Gastroesophageal sphincter (tissue), 3 donors: Measurements from ENCODE around the gene PPP2R5B.

Experiments used
- CTCF ChIP-seq, 4 experiments: fragments of 200-600 bp in 2 of 4; fragments of 450-650 bp in 2 of 4; sonication (generic) in 1 of 4; IDR thresholded peaks; one replicate each; pipeline ENCODE4 v1.5.1; 2017 to 2019; ENCODE audit warnings: antibody characterized with exemption in 4 of 4, mild to moderate bottlenecking in 2 of 4, moderate library complexity in 2 of 4
- POLR2A ChIP-seq, 2 donors: fragments of 450-650 bp; IDR thresholded peaks; one replicate each; pipeline ENCODE4 v1.6.1; 2017; ENCODE audit warnings: antibody characterized with exemption in 2 of 2, mild to moderate bottlenecking in 2 of 2, moderate library complexity in 1 of 2
- POLR2AphosphoS5 ChIP-seq: sonication (generic); formaldehyde crosslinking; IDR thresholded peaks from one replicate; pipeline ENCODE4 v1.6.1; 2017; ENCODE audit warnings: antibody characterized with exemption

- TF ChIP-seq CTCF (IDR thresholded peaks at IDR 0.05) (no peak), POLR2A (IDR thresholded peaks at IDR 0.05) (no peak), POLR2AphosphoS5 (no peak)
These were observed 43.0 kb upstream of the PPP2R5B start for GRCh38 chr11:64881476-64881875.
